Spleen (tissue), 11 donors: Measurements from ENCODE around the gene CDH8. TPM values are rescaled to one million over a fixed set of nuclear protein-coding genes. Genes with fewer than 3 reads are reported as not detected.
"Not testable (repeated sequence)": the region's sequence is repeated elsewhere in the genome, so short reads cannot be mapped to it uniquely, and the experiment has no call there.

Experiments
- DNase-seq: peaks from one replicate; pipeline ENCODE4 v3.0.0-alpha.2; 2020
- H3K27ac ChIP-seq, 8 donors: fragments of 200-600 bp; sonication (generic) in 7 of 8; 1 replicate in 4 of 8; 2 replicates in 4 of 8; pipeline versions ENCODE4 v1.5.0 to v1.8.0; 2016 to 2021; ENCODE audit warnings: inconsistent platforms in 4 of 8, mild to moderate bottlenecking in 4 of 8, moderate library complexity in 1 of 8
- H3K27me3 ChIP-seq, 7 donors: fragments of 200-600 bp; sonication (generic) in 6 of 7; replicated peaks in 1 of 7; 1 replicate in 4 of 7; 2 replicates in 3 of 7; pipeline versions ENCODE4 v1.5.0 to v1.8.0; 2016 to 2021; ENCODE audit warnings: inconsistent platforms in 3 of 7, mild to moderate bottlenecking in 1 of 7
- H3K36me3 ChIP-seq, 6 donors: fragments of 200-600 bp; sonication (generic) in 5 of 6; 1 replicate in 4 of 6; 2 replicates in 2 of 6; pipeline versions ENCODE4 v1.5.0 to v1.8.0; 2016 to 2021; ENCODE audit warnings: inconsistent platforms in 2 of 6
- H3K4me1 ChIP-seq, 6 donors: fragments of 200-600 bp; sonication (generic) in 5 of 6; 1 replicate in 3 of 6; 2 replicates in 3 of 6; pipeline versions ENCODE4 v1.5.0 to v1.8.0; 2016 to 2021; ENCODE audit warnings: inconsistent platforms in 3 of 6
- H3K4me3 ChIP-seq, 8 donors: fragments of 200-600 bp; sonication (generic) in 7 of 8; 1 replicate in 4 of 8; 2 replicates in 4 of 8; pipeline versions ENCODE4 v1.5.0 to v1.8.0; 2016 to 2021; ENCODE audit warnings: inconsistent platforms in 4 of 8, mild to moderate bottlenecking in 4 of 8, moderate library complexity in 2 of 8
- H3K9me3 ChIP-seq, 8 donors: fragments of 200-600 bp; sonication (generic) in 7 of 8; 1 replicate in 4 of 8; 2 replicates in 4 of 8; pipeline versions ENCODE4 v1.5.0 to v1.8.0; 2016 to 2021; ENCODE audit warnings: inconsistent platforms in 4 of 8
- CTCF ChIP-seq, 11 experiments: fragments of 200-600 bp in 7 of 11; fragments of 450-650 bp in 4 of 11; sonication (generic) in 4 of 11; IDR thresholded peaks in 8 of 11; conservative IDR thresholded peaks in 3 of 11; 1 replicate in 7 of 11; 2 replicates in 4 of 11; pipeline versions ENCODE4 v1.4.0 to v1.8.0; 2016 to 2021; ENCODE audit warnings: antibody characterized with exemption in 11 of 11, inconsistent platforms in 4 of 11, mild to moderate bottlenecking in 1 of 11
- POLR2A ChIP-seq, 3 donors: fragments of 450-650 bp; IDR thresholded peaks; one replicate each; pipeline ENCODE4 v1.5.1; 2017; ENCODE audit warnings: antibody characterized with exemption in 3 of 3, mild to moderate bottlenecking in 1 of 3
- POLR2AphosphoS5 ChIP-seq, 3 donors: sonication (generic); formaldehyde crosslinking; IDR thresholded peaks; one replicate each; pipeline ENCODE4 v1.5.1; 2017; ENCODE audit warnings: antibody characterized with exemption in 3 of 3
- WGBS, 5 donors: extraction: QIAGEN DNeasy Blood & Tissue Kit in 3 of 5; methylation state at CpG; one replicate each; pipeline versions ENCODE4 v1.1.5 to v1.1.7; 2013 to 2018; 5-methylcytosine and 5-hydroxymethylcytosine counted together
- intact Hi-C: fragments of 100-400 bp; cut with DNase I; formaldehyde crosslinking; loops from one replicate; pipeline ENCODE4 v1.15.0; 2023; ENCODE audit warnings: low total_unique reads
- polyA plus RNA-seq, 3 donors: library from polyadenylated mRNA; stranded (reverse); fragments of 200-250 nt; gene quantifications; one replicate each; pipeline ENCODE4 v1.2.1, GENCODE V29; 2013
- total RNA-seq, 7 donors: library from RNA; depleted of rRNA in 3 of 7; stranded (reverse); fragments of >200 nt in 3 of 7; fragmentation: NEBNext Ultra II Directional in 4 of 7; extraction: Animal tissue kit (Norgen Biotek cat#: 25700) in 4 of 7; gene quantifications; one replicate each; pipeline versions ENCODE4 v1.1.0 to v1.2.1, GENCODE V29; 2016 to 2021
- donor health status: healthy with polysubstance abuse.
- donor health status: DM: no; HTN: no; CAD: no; lungs with moderate emphysema.
- donor health status: DM: no; HTN: no; CAD: no.
- donor health status: Bipolar disorder and iron deficiency.
- donor health status: healthy.
- donor health status: DM: no; HTN: no; CAD: no.
- donor health status: DM: yes; HTN: yes; CAD: no.

CDH8 gene
- total and polyA plus RNA-seq, 10 donors, result under 0.01 to 1.4 (median under 0.01) TPM; not detected in 7

DNA sequence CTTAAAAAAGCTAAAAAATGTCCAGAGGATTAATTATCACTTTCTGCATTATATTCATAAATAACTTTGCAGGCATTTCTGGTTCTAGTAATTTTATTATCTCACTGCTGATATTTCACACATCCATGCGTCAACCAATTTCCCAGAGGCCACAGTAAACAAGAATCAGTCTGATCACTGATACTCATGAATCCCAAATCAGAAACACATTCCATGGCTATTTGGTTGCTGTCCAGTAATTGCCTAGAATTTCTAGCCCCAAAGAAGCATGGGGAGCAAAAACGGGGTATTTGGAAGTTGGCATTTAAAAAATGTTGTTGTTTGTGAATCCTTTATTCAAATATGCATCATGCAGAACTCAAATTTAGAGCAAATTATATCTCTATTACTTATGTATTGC is 244.8 kb downstream of the CDH8 start:
- WGBS, 5 donors, result 60 to 88% (median 69%) methylated on average over 2 of the region's 2 CpGs

GRCh38 chr16:61781855-61782254 is 254.4 kb downstream of the CDH8 start:
- H3K4me1 ChIP-seq, DNase-seq, H3K4me3 ChIP-seq, H3K27ac ChIP-seq, intact Hi-C loops, H3K36me3 ChIP-seq, H3K27me3 ChIP-seq: not testable (repeated sequence)
- 90 to 97% (median 94%) methylated on average over 14 to 16 of the region's 16 CpGs for WGBS, 5 donors
- H3K9me3 ChIP-seq, result peaks cover 0 to 13% (median 3%) of the 10 kb centered on the region in 8 donors

More for the DNA sequence above, 244.8 kb downstream of the CDH8 start:
- Histone ChIP-seq H3K4me1 (no peaks in the 10 kb centered on the region), H3K27me3 (no peaks in the 10 kb centered on the region), H3K36me3 (no peaks in the 10 kb centered on the region), H3K4me3 (no peak overlapping the region), H3K27ac (no peak overlapping the region), H3K9me3 (peaks cover 0 to 15% (median 3%) of the 10 kb centered on the region in 8 donors)
- intact Hi-C loops, result no loop called here
- TF ChIP-seq POLR2A (IDR thresholded peaks at IDR 0.05) (no peak), CTCF (IDR thresholded peaks at IDR 0.05 in 8 of 11, conservative IDR thresholded peaks at IDR 0.05 in 3 of 11) (no peak), POLR2AphosphoS5 (IDR thresholded peaks at IDR 0.05) (no peak)
- no peak for DNase-seq

- no peak for TF ChIP-seq POLR2AphosphoS5 (IDR thresholded peaks at IDR 0.05)
- no peak for TF ChIP-seq CTCF (IDR thresholded peaks at IDR 0.05 in 8 of 11, conservative IDR thresholded peaks at IDR 0.05 in 3 of 11)
- no peak for TF ChIP-seq POLR2A (IDR thresholded peaks at IDR 0.05)
- Histone ChIP-seq H3K4me3 (no peak overlapping the region), H3K36me3 (no peaks in the 10 kb centered on the region), H3K4me1 (no peaks in the 10 kb centered on the region), H3K27ac (no peak overlapping the region), H3K27me3 (no peaks in the 10 kb centered on the region), H3K9me3 (peaks cover 0 to 13% (median 3%) of the 10 kb centered on the region in 8 donors)
- DNase-seq, result no peak
- 33 to 72% (median 65%) methylated on average over 1 of the region's 1 CpG for WGBS, 5 donors
- intact Hi-C loops, result no loop called here
These were observed 256.1 kb downstream of the CDH8 start for GRCh38 chr16:61780161-61780560.

- Histone ChIP-seq H3K27ac (no peak overlapping the region), H3K36me3 (no peaks in the 10 kb centered on the region), H3K4me3 (no peak overlapping the region), H3K9me3 (peaks cover 0 to 15% (median 2%) of the 10 kb centered on the region in 8 donors), H3K27me3 (no peaks in the 10 kb centered on the region), H3K4me1 (no peaks in the 10 kb centered on the region)
- TF ChIP-seq POLR2AphosphoS5 (IDR thresholded peaks at IDR 0.05) (no peak), CTCF (IDR thresholded peaks at IDR 0.05 in 8 of 11, conservative IDR thresholded peaks at IDR 0.05 in 3 of 11) (no peak), POLR2A (IDR thresholded peaks at IDR 0.05) (no peak)
- WGBS, 5 donors, result 79 to 93% (median 85%) methylated on average over 1 of the region's 1 CpG
- DNase-seq, result no peak
- intact Hi-C loops, result no loop called here
These were observed 265.9 kb downstream of the CDH8 start for GRCh38 chr16:61770301-61770700.

DNA sequence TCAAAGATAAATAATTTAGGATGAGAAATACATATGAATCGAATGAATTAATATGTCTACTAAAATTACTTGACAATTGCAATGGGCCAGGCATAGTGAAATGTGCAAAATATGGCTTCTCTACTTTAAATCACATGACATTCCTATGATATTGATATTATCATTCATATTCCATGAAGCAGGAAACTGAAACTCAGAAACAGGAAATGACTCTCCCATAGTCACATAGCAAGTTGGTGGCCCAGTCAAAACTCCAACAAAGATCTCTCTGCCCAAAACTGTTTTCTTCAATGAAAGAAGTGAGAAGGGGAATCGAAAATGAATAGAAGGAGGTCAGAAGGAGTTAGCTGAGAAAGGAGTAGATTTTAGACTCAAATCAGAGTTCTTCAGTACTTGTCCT is 272.2 kb downstream of the CDH8 start:
- WGBS, 5 donors, result 64 to 78% (median 70%) methylated on average over 2 of the region's 2 CpGs
- no peak overlapping the region for H3K4me3 ChIP-seq
- no peak for DNase-seq
- TF ChIP-seq POLR2A (IDR thresholded peaks at IDR 0.05) (no peak), CTCF (IDR thresholded peaks at IDR 0.05 in 8 of 11, conservative IDR thresholded peaks at IDR 0.05 in 3 of 11) (no peak), POLR2AphosphoS5 (IDR thresholded peaks at IDR 0.05) (no peak)
- no peaks in the 10 kb centered on the region for H3K36me3 ChIP-seq
- H3K4me1 ChIP-seq, result no peaks in the 10 kb centered on the region
- peaks cover 0 to 29% (median 4%) of the 10 kb centered on the region in 8 donors for H3K9me3 ChIP-seq
- no peaks in the 10 kb centered on the region for H3K27me3 ChIP-seq
- intact Hi-C loops, result no loop called here
- no peak overlapping the region for H3K27ac ChIP-seq
